Hypothalamus (tissue), 51 donors: ENCODE results near the gene CASS4.
A peak's percentile ranks its signal among the peaks of the same experiment; 100 is the strongest.

Experiments
- DNase-seq, 51 donors: peaks; one replicate each; lab custom pipeline; 2025; lab: John Stamatoyannopoulos, UW

Gene CASS4

DNA sequence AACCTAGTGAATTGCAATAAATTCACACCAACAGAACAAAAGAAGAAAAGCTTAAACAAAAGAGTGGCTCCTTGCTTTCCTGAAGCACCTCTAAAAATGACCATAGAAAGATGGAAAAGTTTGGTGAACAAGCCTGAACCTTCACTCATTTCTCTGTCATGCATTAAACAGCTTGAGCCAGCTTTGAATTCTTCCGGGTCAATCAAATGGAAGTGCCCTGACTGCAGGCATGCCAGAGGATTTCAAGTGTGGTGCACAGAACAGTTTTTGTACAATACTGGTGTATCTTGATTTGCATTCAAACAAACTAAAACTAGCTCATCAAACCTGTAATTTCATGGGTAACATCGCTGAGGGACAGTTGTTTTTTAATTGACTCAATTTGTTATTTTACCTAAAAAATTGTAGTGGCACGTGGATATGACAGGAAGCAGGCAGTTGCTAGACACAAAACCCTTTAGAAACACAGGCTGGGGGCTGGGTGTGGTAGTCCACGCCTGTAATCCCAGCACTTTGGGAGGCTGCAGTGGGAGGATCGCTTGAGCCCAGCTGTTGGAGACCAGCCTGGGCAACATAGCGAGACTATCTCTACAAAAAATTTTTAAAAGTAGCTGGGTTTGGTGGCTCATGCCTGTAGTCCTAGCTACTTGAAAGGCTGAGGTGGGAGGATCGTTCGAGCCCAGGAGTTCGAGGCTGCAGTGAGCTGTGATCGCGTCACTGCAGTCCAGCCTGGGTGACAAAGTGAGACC, 9.1 kb downstream of the CASS4 start:
- no peak for DNase-seq

- DNase-seq: no peak
Measured at GRCh38 chr20:56422076-56422823, 10.2 kb downstream of the CASS4 start.

DNA sequence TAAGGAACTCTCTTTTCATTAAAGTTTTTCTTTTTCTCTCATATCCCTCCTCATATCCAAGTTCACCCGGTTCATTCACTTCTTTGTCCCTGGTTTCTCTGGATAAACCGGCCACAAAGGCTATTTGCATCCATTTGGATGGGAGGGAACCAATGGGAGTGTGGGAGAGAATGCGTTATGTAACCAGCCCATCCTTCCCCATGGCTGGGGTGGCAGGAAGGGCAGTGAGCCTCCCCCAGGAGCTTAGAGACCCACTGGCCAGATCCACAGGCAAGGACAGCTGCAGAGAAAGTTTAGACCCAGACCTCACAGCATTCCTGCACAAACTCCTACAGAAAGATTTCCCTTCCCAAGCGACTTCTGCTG, 10.7 kb downstream of the CASS4 start:
- no peak for DNase-seq

- DNase-seq: no peak
Measured at GRCh38 chr20:56423211-56423610, 11.2 kb downstream of the CASS4 start.

GRCh38 chr20:56423886-56424285, 11.8 kb downstream of the CASS4 start:
- DNase-seq: no peak

DNA sequence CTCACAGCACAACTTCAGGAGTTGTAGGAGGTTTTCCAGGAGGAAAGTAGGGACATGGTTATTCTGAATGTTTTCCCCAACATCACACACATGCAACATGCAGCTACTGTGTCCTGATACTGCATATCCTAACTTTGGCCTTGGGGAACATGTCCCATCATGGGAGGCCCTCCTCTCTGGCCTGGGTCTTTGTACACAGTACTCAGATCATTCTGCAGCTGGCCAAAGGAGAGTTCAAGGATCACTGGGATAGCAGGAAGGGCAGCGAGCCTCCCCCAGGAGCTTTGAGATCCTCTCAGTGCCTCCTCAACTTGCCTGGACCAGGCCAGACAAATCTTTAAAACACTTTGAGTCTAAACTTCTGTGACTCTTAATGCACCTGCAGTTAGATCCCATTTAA, 12.9 kb downstream of the CASS4 start:
- no peak for DNase-seq

DNA sequence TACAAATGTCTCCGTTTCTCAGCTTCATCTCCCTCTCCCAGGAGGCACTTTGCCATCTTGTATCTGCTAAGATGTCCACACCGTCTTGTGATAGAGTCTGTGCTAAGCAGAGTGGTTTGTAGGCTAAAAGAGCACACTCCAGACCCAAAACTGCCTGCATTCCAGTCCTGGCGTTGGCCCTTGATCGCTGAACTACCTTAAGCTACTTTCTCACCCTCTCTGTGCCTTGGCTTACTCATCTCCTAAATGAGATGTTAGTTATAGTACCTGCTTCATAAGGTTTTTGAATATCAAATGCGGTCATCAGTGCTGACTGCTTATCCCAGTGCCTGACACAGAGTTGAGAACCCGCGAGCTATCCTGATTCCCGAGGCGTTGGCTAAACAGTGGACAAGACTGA, 14.0 kb downstream of the CASS4 start:
- DNase-seq: no peak

DNA sequence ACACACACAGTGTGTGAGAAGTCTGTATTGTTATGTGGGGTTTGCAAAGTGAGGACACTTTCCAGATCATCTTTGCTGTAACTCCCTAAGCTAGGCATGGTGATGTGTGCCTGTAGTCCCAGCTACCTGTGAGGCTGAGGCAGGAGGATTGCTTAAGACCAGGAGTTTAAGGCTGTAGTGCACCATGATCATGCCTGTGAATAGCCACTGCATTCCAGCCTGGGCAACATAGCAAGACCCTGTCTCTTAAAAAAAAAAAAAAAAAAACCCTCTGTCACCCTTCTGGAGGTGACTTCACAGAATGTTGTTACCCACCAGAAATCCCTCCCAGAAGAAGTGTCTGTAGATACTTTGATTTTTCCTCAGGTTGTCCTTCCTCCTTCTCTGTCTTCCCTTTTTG, 14.9 kb downstream of the CASS4 start:
- DNase-seq: no peak

DNA sequence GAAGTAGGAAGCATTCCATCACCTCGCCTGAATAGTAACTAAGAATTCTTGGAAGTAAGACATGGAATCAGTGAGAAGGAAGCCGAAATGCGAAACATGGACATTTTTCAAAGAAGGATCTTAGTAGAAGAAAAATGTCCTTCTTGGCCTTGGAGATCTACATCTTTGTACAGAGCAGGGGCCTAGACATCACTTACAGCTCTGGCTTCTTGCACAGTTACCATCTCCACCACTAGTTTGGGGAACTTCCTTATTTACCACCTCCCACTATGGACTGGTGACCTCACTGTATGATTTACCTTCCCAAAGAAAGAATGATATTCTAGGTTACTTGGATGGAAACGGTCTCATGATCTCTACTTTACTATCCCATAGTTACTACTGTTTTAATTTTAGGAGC, 15.7 kb downstream of the CASS4 start:
- DNase-seq: no peak

DNA sequence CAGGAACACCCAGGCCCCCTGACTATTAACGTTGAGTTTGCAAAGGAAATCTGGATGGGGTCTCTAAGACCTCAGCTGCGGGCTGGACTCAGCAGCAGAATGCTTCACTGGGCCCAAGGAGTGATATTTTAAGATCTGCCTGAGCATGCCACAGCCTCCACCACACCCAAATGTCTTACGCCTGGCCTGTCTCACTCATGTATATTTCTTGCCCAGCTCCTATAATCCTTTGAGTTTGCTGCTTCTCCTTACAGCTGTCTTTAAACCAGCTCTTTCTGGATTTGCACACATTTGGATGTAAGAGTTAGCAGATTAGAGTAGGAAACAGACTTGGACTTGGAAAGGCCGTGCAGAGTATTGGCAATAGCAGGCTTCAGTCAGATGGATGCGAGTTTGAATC, 16.4 kb downstream of the CASS4 start:
- DNase-seq: no peak

- DNase-seq: no peak
Measured at GRCh38 chr20:56428881-56429280, 16.8 kb downstream of the CASS4 start.

DNA sequence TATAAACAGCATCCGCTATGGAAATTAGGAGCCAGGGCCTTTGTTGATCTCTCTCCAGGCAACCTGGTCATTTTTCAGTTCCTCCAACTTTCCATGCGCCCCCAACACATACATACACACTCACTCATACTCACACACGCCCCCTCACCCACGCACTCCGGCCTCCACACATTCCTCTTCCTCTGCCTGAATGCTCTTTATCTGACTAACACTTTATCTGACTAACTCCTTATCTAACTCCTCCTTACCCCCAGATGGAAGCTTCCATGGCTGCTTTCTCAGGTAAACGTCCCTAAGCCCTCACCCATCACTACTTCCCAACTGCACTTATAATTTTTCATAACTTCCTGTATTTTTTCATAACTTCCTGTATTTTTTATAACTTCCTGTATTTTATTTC, 17.4 kb downstream of the CASS4 start:
- no peak for DNase-seq

DNA sequence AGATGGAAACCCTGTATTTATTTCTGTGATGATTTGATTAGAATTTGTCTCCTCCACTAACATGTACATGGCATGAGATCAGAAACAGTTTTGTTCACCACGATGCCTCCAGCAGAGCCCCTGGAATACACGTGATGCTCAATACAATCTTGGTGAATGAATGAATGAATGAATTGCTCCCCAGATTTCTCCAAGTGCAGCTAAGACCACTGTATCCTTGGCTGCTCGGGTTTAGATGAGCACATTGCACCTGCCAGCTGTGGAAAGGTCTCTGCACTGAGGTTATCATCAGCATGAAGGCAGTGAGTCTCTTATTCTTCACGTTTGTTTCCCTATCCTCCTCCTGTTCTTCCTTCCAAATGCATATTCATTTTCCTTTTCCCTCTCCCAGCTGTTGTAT, 17.9 kb downstream of the CASS4 start:
- DNase-seq: no peak

DNA sequence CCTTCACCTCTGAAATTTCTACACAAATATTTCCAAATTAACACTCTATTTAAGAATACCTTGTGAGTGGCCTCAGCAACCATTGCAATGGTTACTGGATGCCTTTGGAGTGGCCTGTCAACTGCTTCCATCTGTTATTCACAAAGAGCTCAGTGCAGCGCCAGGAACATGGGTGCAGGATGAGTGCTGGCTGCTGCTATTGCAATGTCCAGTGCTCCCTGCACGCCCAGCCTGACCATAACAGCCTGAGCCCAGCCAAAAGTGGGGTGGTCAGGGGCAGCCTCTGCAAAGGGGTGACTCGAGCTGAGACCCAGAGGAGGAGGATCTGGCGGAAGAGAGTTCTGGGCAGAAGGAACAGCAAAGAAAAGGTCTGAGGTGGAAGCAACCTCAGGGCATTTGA, 18.4 kb downstream of the CASS4 start:
- DNase-seq: no peak

DNA sequence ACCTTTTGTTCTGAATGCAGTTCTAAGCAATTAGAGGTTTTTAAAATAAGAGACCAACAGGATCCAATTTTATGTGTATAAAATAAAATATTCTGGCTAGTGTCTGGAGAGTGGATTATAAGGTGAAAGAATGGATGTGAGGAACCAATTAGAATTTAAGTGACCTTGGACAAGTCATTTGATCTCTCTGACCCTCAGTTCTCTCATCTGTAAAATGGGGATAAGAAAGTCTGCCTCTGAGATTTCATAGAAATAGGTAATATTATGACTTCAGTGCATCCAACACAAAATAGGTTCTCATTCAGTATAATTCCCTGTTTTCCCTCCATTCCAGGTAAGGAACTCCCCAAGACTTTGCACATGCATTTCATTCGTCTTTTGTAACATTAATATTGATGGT, 18.9 kb downstream of the CASS4 start:
- DNase-seq: no peak

- no peak for DNase-seq
Measured at GRCh38 chr20:56431471-56431870, 19.4 kb downstream of the CASS4 start.

DNA sequence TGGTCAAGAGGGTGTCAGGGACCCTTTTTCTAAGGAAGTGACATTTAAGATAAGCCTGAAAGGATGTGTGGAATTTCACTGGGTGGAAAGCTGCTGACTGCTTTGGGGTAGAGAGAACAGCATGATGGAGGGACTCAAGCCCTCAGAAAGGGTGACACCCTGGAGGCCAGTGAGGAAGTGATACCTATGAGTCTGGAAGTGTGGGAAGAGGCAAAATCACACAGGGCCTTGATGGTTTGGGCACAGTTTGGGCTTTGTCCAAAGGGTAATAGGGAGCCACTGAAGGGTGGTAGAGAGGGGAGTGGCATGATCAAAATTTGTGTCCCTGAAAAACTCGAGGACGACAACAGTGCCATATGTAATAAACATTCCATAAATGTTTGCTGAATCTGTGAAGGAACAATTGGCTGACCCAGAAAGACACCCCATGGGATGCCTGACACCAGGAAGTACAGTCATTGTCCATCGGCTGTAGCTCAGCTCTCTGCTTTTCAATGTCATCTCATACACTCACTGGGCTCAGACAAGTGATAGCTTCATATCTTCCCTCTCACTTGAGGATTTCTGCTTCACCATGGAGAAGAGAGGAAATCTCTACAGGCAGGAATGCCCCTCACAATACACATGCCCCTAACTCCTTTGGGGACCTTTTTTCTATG, 21.3 kb downstream of the CASS4 start:
- no peak for DNase-seq

GRCh38 chr20:56433880-56434255, 21.8 kb downstream of the CASS4 start:
- peak in 1 of 51 donors; percentile 15 for DNase-seq

GRCh38 chr20:56437196-56437960, 25.3 kb downstream of the CASS4 start:
- DNase-seq: no peak

DNA sequence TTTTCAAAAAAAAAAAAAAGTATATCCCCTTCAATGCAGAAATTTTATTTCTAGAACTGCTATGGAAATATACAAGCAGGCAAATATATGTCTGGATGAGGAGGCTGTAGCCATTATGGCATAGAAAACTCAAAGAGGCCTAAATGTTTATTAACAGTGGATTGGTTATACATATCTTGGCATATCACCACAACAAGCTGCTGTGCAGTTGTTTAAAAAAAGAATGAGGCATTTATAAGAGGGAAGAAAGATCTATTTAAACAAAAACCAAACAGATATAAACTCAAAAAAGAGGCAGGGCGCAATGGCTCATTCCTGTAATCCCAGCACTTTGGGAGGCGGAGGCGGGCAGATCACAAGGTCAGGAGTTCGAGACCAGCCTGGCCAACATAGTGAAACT, 26.2 kb downstream of the CASS4 start:
- no peak for DNase-seq

- peak in 3 of 51 donors; percentile 7 to 8 (median 7) for DNase-seq
Measured at GRCh38 chr20:56439771-56440291, 27.8 kb downstream of the CASS4 start.
